Tibial artery (tissue), 4 donors: ENCODE results near the gene CCDC78.

ENCODE experiments used
- DNase-seq, 2 donors: peaks; one replicate each; pipeline ENCODE4 v3.0.0-alpha.2; 2019
- H3K27ac ChIP-seq, 2 donors: fragments of 200-600 bp; sonication (generic) in 1 of 2; 1 replicate in 1 of 2; 2 replicates in 1 of 2; pipeline ENCODE4 v1.5.1; 2018 to 2019; ENCODE audit warnings: mild to moderate bottlenecking in 1 of 2
- H3K27me3 ChIP-seq, 2 donors: fragments of 200-600 bp; sonication (generic) in 1 of 2; one replicate each; pipeline versions ENCODE4 v1.5.1 to v1.6.0; 2016 to 2019
- H3K36me3 ChIP-seq, 3 donors: fragments of 200-600 bp; sonication (generic) in 2 of 3; one replicate each; pipeline ENCODE4 v1.5.1; 2016 to 2019; ENCODE audit warnings: mild to moderate bottlenecking in 2 of 3
- H3K4me1 ChIP-seq, 4 donors: fragments of 200-600 bp; sonication (generic) in 2 of 4; 1 replicate in 3 of 4; 2 replicates in 1 of 4; pipeline ENCODE4 v1.5.1; 2016 to 2019
- H3K4me3 ChIP-seq, 2 donors: fragments of 200-600 bp; sonication (generic) in 1 of 2; 1 replicate in 1 of 2; 2 replicates in 1 of 2; pipeline ENCODE4 v1.5.1; 2018 to 2019; ENCODE audit warnings: mild to moderate bottlenecking in 2 of 2
- H3K9me3 ChIP-seq, 3 donors: fragments of 200-600 bp; sonication (generic) in 1 of 3; one replicate each; pipeline ENCODE4 v1.5.1; 2016 to 2019
- intact Hi-C: fragments of 100-400 bp; cut with DNase I; formaldehyde crosslinking; loops from one replicate; pipeline ENCODE4 v1.15.0; 2023; ENCODE audit warnings: low total_unique reads
- TF ChIP-seq, protein P1 (sequence below), 2 experiments: fragments of 200-600 bp in 1 of 2; fragments of 450-650 bp in 1 of 2; IDR thresholded peaks; one replicate each; pipeline ENCODE4 v1.5.1; 2017 to 2019; ENCODE audit warnings: antibody characterized with exemption in 2 of 2, mild to moderate bottlenecking in 1 of 2, moderate library complexity in 1 of 2

The CCDC78 gene

DNA sequence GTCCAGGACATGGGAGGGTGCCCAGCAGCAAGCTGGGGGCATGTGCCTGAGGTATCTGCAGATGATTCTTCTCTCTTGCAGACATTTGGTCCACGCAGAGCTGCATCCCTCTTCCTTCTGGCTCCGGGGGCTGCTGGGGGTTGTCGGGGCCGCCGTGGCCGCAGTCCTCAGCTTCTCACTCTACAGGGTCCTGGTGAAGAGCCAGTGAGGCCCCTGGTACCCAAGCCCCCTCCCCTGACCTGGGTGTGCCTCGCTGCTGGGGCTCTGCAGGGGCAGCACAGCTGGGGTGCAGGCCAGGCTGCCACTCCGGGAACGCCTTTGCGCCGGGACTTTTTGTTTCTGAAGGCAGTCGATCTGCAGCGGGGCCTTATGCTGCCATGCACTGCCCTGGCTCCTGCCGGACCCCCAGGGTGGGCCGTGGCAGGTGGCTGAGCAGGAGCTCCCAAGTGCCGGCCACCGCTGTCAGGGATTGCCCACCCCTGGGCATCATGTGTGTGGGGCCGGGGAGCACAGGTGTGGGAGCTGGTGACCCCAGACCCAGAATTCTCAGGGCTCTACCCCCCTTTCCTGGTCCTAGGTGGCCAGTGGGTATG, 52.7 kb downstream of the CCDC78 start:
- TF ChIP-seq, protein P1, sequence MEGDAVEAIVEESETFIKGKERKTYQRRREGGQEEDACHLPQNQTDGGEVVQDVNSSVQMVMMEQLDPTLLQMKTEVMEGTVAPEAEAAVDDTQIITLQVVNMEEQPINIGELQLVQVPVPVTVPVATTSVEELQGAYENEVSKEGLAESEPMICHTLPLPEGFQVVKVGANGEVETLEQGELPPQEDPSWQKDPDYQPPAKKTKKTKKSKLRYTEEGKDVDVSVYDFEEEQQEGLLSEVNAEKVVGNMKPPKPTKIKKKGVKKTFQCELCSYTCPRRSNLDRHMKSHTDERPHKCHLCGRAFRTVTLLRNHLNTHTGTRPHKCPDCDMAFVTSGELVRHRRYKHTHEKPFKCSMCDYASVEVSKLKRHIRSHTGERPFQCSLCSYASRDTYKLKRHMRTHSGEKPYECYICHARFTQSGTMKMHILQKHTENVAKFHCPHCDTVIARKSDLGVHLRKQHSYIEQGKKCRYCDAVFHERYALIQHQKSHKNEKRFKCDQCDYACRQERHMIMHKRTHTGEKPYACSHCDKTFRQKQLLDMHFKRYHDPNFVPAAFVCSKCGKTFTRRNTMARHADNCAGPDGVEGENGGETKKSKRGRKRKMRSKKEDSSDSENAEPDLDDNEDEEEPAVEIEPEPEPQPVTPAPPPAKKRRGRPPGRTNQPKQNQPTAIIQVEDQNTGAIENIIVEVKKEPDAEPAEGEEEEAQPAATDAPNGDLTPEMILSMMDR (IDR thresholded peaks at IDR 0.05): no peak
- peaks cover 34 to 57% (median 43%) of the 10 kb centered on the region in 3 donors for H3K36me3 ChIP-seq
- DNase-seq: no peak
- H3K9me3 ChIP-seq: no peaks in the 10 kb centered on the region
- H3K27ac ChIP-seq: no peak overlapping the region
- no peak overlapping the region for H3K4me3 ChIP-seq
- intact Hi-C loops: no loop called here
- peaks cover 0 to 8% of the 10 kb centered on the region in 2 donors for H3K27me3 ChIP-seq
- H3K4me1 ChIP-seq: peaks cover 7 to 34% (median 26%) of the 10 kb centered on the region in 4 donors

DNA sequence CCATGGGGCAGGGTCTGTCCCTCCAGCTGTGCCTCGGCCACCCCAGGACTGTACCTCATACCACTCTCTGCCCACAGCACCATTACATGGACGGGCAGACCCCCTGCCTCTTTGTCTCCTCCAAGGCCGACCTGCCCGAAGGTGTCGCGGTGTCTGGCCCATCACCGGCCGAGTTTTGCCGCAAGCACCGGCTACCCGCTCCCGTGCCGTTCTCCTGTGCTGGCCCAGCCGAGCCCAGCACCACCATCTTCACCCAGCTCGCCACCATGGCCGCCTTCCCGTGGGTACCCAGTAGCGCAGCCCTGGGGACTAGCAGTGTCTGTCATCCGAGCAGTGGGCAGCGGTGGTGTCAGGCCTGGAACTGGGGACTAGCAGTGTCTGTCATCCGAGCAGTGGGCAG, 53.4 kb downstream of the CCDC78 start:
- intact Hi-C loops: no loop called here
- Histone ChIP-seq H3K4me1 (peaks cover 8 to 35% (median 27%) of the 10 kb centered on the region in 4 donors), H3K27ac (no peak overlapping the region), H3K9me3 (no peaks in the 10 kb centered on the region), H3K4me3 (no peak overlapping the region), H3K36me3 (peaks cover 34 to 57% (median 43%) of the 10 kb centered on the region in 3 donors), H3K27me3 (peaks cover 0 to 8% of the 10 kb centered on the region in 2 donors)
- TF ChIP-seq, protein P1 (IDR thresholded peaks at IDR 0.05): no peak
- DNase-seq: no peak
